Non-pigmented ciliary epithelial cell (primary cell): ENCODE results near the gene SRSF8.
"Not testable (repeated sequence)": the region's sequence is repeated elsewhere in the genome, so short reads cannot be mapped to it uniquely, and the experiment has no call there.

ENCODE experiments used
- DNase-seq: peaks from one replicate; pipeline ENCODE4 v3.0.0-alpha.2; 2010; ENCODE audit warnings: low read depth

SRSF8 gene

GRCh38 chr11:95097209-95097608, 30.5 kb downstream of the SRSF8 start:
- no peak for DNase-seq

GRCh38 chr11:95098826-95099225, 32.1 kb downstream of the SRSF8 start:
- DNase-seq: no peak

GRCh38 chr11:95100191-95100648, 33.5 kb downstream of the SRSF8 start:
- DNase-seq: no peak

GRCh38 chr11:95100856-95101507, 34.3 kb downstream of the SRSF8 start:
- no peak for DNase-seq

GRCh38 chr11:95101935-95102334, 35.2 kb downstream of the SRSF8 start:
- DNase-seq: no peak

- no peak for DNase-seq
Observed at GRCh38 chr11:95102733-95103132, 36.0 kb downstream of the SRSF8 start.

GRCh38 chr11:95103701-95104100, 37.0 kb downstream of the SRSF8 start:
- DNase-seq: no peak

GRCh38 chr11:95104121-95104830, 37.6 kb downstream of the SRSF8 start:
- DNase-seq: no peak

GRCh38 chr11:95104856-95105255, 38.1 kb downstream of the SRSF8 start:
- no peak for DNase-seq

- no peak for DNase-seq
Observed at GRCh38 chr11:95108159-95108611, 41.5 kb downstream of the SRSF8 start.

- no peak for DNase-seq
Observed at GRCh38 chr11:95108671-95109551, 42.2 kb downstream of the SRSF8 start.

GRCh38 chr11:95111471-95111870, 44.8 kb downstream of the SRSF8 start:
- not testable (repeated sequence) for DNase-seq

- DNase-seq: no peak
Observed at GRCh38 chr11:95111923-95112540, 45.3 kb downstream of the SRSF8 start.

- no peak for DNase-seq
Observed at GRCh38 chr11:95115597-95115996, 48.9 kb downstream of the SRSF8 start.

GRCh38 chr11:95119361-95120060, 52.8 kb downstream of the SRSF8 start:
- no peak for DNase-seq
